Keratinocyte (primary cell): ENCODE measurements around the gene APLF. TPM values are rescaled to one million over a fixed set of nuclear protein-coding genes. Genes with fewer than 3 reads are reported as not detected.
"Not testable (repeated sequence)": the region's sequence is repeated elsewhere in the genome, so short reads cannot be mapped to it uniquely, and the experiment has no call there.

Source experiments
- DNase-seq: peaks from one replicate; pipeline ENCODE4 v3.0.0-alpha.2; 2011; ENCODE audit warnings: low read depth, missing footprints, low spot score
- FAIRE-seq: peaks from 2 replicates; lab custom pipeline; 2011; peaks lifted over from hg19 to GRCh38; lab: Jason Lieb, UNC
- H2AFZ ChIP-seq: 2 replicates; pipeline ENCODE4 v1.6.0; 2012; ENCODE audit warnings: low read length, control low read depth, inconsistent platforms; ENCODE audit not compliant: control insufficient read depth
- H3K27ac ChIP-seq: 2 replicates; pipeline ENCODE4 v1.5.1; 2011; ENCODE audit warnings: low read length; ENCODE audit not compliant: control insufficient read depth, insufficient read depth
- H3K27me3 ChIP-seq: 3 replicates; pipeline ENCODE4 v1.6.0; 2011; ENCODE audit warnings: low read length; ENCODE audit not compliant: control insufficient read depth, insufficient read depth; ENCODE audit errors: extremely low read depth
- H3K36me3 ChIP-seq, 2 experiments: 2 replicates in 1 of 2; 3 replicates in 1 of 2; pipeline ENCODE4 v1.5.1; 2011; ENCODE audit warnings: low read length in 2 of 2, mild to moderate bottlenecking in 1 of 2; ENCODE audit not compliant: control insufficient read depth in 2 of 2, insufficient read depth in 2 of 2; ENCODE audit errors: extremely low read depth in 1 of 2
- H3K4me1 ChIP-seq: 3 replicates; pipeline ENCODE4 v1.5.1; 2011; ENCODE audit warnings: low read length; ENCODE audit not compliant: control insufficient read depth, insufficient read depth; ENCODE audit errors: extremely low read depth
- H3K4me2 ChIP-seq: 3 replicates; pipeline ENCODE4 v1.6.0; 2011; ENCODE audit warnings: low read depth, low read length; ENCODE audit not compliant: control insufficient read depth, insufficient read depth; ENCODE audit errors: extremely low read depth
- H3K4me3 ChIP-seq, 3 experiments: fragments of 200-600 bp in 1 of 3; sonication (generic) in 1 of 3; 2 replicates in 2 of 3; 3 replicates in 1 of 3; pipeline ENCODE4 v1.5.1; 2011 to 2016; ENCODE audit warnings: low read length in 3 of 3, mild to moderate bottlenecking in 3 of 3, control low read depth in 2 of 3, inconsistent platforms in 1 of 3, low read depth in 1 of 3, mixed read lengths in 1 of 3, mixed run types in 1 of 3, moderate library complexity in 1 of 3; ENCODE audit not compliant: control insufficient read depth in 2 of 3, insufficient read depth in 2 of 3; ENCODE audit errors: extremely low read depth in 1 of 3
- H3K79me2 ChIP-seq: 2 replicates; pipeline ENCODE4 v1.6.0; 2012; ENCODE audit warnings: low read length; ENCODE audit not compliant: control insufficient read depth, insufficient read depth
- H3K9ac ChIP-seq: 3 replicates; pipeline ENCODE4 v1.6.0; 2011; ENCODE audit warnings: low read length; ENCODE audit not compliant: control insufficient read depth, insufficient read depth; ENCODE audit errors: extremely low read depth
- H3K9me1 ChIP-seq: 3 replicates; pipeline ENCODE4 v1.6.0; 2011; ENCODE audit warnings: low read length; ENCODE audit not compliant: control insufficient read depth, insufficient read depth; ENCODE audit errors: extremely low read depth
- H3K9me3 ChIP-seq: 2 replicates; pipeline ENCODE4 v1.5.1; 2012; ENCODE audit warnings: low read depth, low read length; ENCODE audit not compliant: control insufficient read depth
- H4K20me1 ChIP-seq: 3 replicates; pipeline ENCODE4 v1.6.0; 2011; ENCODE audit warnings: low read length; ENCODE audit not compliant: control insufficient read depth, insufficient read depth; ENCODE audit errors: extremely low read depth
- EZH2 ChIP-seq: IDR thresholded peaks from one replicate; pipeline ENCODE4 v1.6.1; 2012; ENCODE audit warnings: inconsistent platforms, mild to moderate bottlenecking, low read length, moderate library complexity
- dilution Hi-C: fragments of 300-500 bp; cut with MboI; formaldehyde crosslinking; loops from one replicate; pipeline ENCODE4 v1.7.0; 2020; ENCODE audit warnings: low sequenced_read_pairs; ENCODE audit not compliant: extremely low pct_ligation_motif_present
- polyA plus RNA-seq, 5 experiments: library from polyadenylated mRNA; depleted of rRNA in 3 of 5; stranded (reverse) in 3 of 5; stranded (forward) in 1 of 5; unstranded in 1 of 5; fragments of >200 nt; gene quantifications; 1 replicate in 1 of 5; 2 replicates in 3 of 5; 3 replicates in 1 of 5; pipeline versions ENCODE4 v1.2.1 to v1.2.3, GENCODE V29; 2011 to 2012; ENCODE audit warnings: missing spikeins in 2 of 5, low read depth in 1 of 5, low replicate concordance in 1 of 5
- TF ChIP-seq, protein P1 (sequence below), 3 experiments: IDR thresholded peaks in 1 of 3; conservative IDR thresholded peaks in 1 of 3; optimal IDR thresholded peaks in 1 of 3; 2 replicates in 2 of 3; 3 replicates in 1 of 3; pipeline versions ENCODE3 to v1.5.1; 2011; ENCODE audit warnings: low read length in 3 of 3, mild to moderate bottlenecking in 3 of 3, moderate library complexity in 2 of 3, control low read depth in 1 of 3, inconsistent platforms in 1 of 3; ENCODE audit not compliant: insufficient read depth in 2 of 3; ENCODE audit errors: extremely low read depth in 1 of 3

The APLF gene
- polyA plus RNA-seq, 1 donor (not counting 4 experiments of a cell fraction or from before 2014, with no cell fraction given): 3.0 TPM

DNA sequence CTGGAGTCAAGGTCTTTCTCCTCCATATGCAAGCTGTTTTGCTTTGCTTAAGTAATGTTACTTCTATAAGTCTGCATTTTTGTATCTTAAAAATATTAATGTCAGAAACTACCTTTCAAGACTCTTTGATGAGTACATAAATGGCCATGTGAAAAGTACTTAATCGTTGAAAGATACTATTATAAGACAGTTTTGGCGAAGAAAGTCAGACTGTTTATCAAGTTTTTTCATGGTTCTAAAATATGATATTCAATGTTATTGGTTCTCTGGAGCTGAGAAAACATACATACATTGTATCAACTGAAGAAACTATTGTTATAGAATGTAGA lies 25.4 kb upstream of the APLF start:
- no peak overlapping the region for H3K4me3 ChIP-seq
- no peaks in the 10 kb centered on the region for H3K9me1 ChIP-seq
- no peak overlapping the region for H2AFZ ChIP-seq
- no peak overlapping the region for H3K27ac ChIP-seq
- no peaks in the 10 kb centered on the region for H3K36me3 ChIP-seq
- DNase-seq: no peak
- no peak for TF ChIP-seq EZH2
- TF ChIP-seq, protein P1, sequence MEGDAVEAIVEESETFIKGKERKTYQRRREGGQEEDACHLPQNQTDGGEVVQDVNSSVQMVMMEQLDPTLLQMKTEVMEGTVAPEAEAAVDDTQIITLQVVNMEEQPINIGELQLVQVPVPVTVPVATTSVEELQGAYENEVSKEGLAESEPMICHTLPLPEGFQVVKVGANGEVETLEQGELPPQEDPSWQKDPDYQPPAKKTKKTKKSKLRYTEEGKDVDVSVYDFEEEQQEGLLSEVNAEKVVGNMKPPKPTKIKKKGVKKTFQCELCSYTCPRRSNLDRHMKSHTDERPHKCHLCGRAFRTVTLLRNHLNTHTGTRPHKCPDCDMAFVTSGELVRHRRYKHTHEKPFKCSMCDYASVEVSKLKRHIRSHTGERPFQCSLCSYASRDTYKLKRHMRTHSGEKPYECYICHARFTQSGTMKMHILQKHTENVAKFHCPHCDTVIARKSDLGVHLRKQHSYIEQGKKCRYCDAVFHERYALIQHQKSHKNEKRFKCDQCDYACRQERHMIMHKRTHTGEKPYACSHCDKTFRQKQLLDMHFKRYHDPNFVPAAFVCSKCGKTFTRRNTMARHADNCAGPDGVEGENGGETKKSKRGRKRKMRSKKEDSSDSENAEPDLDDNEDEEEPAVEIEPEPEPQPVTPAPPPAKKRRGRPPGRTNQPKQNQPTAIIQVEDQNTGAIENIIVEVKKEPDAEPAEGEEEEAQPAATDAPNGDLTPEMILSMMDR (optimal IDR thresholded peaks at IDR 0.05 in 1 of 3, IDR thresholded peaks at IDR 0.05 in 1 of 3, conservative IDR thresholded peaks at IDR 0.05 in 1 of 3; ENCODE audit: extremely low read depth in 1 of 3, insufficient read depth in 2 of 3, low read length in 3 of 3): no peak
- dilution Hi-C loops: no loop called here
- H3K27me3 ChIP-seq: no peaks in the 10 kb centered on the region
- no peak for FAIRE-seq
- no peak overlapping the region for H3K9ac ChIP-seq
- no peaks in the 10 kb centered on the region for H3K79me2 ChIP-seq
- H3K9me3 ChIP-seq: no peaks in the 10 kb centered on the region
- H3K4me2 ChIP-seq: no peak overlapping the region
- no peaks in the 10 kb centered on the region for H4K20me1 ChIP-seq
- H3K4me1 ChIP-seq: no peaks in the 10 kb centered on the region

DNA sequence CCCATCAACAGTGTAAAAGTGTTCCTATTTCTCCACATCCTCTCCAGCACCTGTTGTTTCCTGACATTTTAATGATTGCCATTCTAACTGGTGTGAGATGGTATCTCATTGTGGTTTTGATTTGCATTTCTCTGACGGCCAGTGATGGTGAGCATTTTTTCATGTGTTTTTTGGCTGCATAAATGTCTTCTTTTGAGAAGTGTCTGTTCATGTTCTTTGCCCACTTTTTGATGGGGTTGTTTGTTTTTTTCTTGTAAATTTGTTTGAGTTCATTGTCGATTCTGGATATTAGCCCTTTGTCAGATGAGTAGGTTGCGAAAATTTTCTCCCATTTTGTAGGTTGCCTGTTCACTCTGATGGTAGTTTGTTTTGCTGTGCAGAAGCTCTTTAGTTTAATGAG lies 21.0 kb upstream of the APLF start:
- FAIRE-seq, H3K79me2 ChIP-seq, H3K27ac ChIP-seq, H3K4me3 ChIP-seq, H3K27me3 ChIP-seq, H2AFZ ChIP-seq, H3K4me1 ChIP-seq, H3K9ac ChIP-seq, H3K9me1 ChIP-seq, dilution Hi-C loops, H3K9me3 ChIP-seq, H3K4me2 ChIP-seq, H4K20me1 ChIP-seq, DNase-seq, H3K36me3 ChIP-seq: not testable (repeated sequence)

DNA sequence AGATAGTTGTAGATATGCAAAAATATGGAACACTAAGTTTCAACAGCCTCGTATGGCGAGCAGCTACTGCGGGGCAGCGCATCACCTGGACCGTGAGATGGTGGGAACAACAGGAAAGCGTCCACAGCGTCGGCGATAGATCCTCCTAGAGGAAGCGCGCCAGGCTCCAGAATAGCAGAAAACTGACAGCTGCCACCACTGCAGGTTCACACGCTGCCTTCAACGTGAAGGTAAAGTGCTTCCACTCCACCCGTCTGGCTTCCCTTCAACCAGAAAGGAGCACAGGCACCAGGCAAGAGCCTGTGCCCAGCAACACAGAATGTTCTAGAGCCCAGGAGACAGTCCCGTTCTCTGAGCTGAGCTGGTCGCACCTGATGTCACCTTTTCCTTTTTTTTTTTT lies 20.3 kb upstream of the APLF start:
- Histone ChIP-seq H3K9me3 (no peaks in the 10 kb centered on the region), H3K27ac (no peak overlapping the region), H4K20me1 (no peaks in the 10 kb centered on the region), H3K4me2 (no peak overlapping the region), H2AFZ (no peak overlapping the region), H3K27me3 (no peaks in the 10 kb centered on the region), H3K9ac (no peak overlapping the region), H3K9me1 (no peaks in the 10 kb centered on the region), H3K4me1 (no peaks in the 10 kb centered on the region), H3K79me2 (no peaks in the 10 kb centered on the region), H3K4me3 (no peak overlapping the region), H3K36me3 (no peaks in the 10 kb centered on the region)
- TF ChIP-seq EZH2: no peak
- TF ChIP-seq, protein P1 (optimal IDR thresholded peaks at IDR 0.05 in 1 of 3, IDR thresholded peaks at IDR 0.05 in 1 of 3, conservative IDR thresholded peaks at IDR 0.05 in 1 of 3; ENCODE audit: extremely low read depth in 1 of 3, insufficient read depth in 2 of 3, low read length in 3 of 3): no peak
- DNase-seq: no peak
- dilution Hi-C loops: no loop called here
- FAIRE-seq: no peak
